PFSK-1 (cell line): ENCODE measurements around the gene TPT1.

ENCODE experiments used
- POLR2AphosphoS5 ChIP-seq: IDR thresholded peaks from 2 replicates; pipeline ENCODE4 v1.6.1; 2012; ENCODE audit warnings: low read depth, mild to moderate bottlenecking, control low read depth, low read length, moderate library complexity
- SIN3A ChIP-seq: IDR thresholded peaks from 2 replicates; pipeline ENCODE4 v1.6.1; 2012; ENCODE audit warnings: mild to moderate bottlenecking, low read length, moderate library complexity, borderline replicate concordance; ENCODE audit not compliant: insufficient read depth
- TAF1 ChIP-seq: IDR thresholded peaks from 2 replicates; pipeline ENCODE4 v1.6.1; 2012; ENCODE audit warnings: low read length, control low read depth, borderline replicate concordance; ENCODE audit not compliant: insufficient read depth
- TF ChIP-seq, protein P1 (sequence below), 2 experiments: IDR thresholded peaks; 2 replicates each; pipeline versions ENCODE4 v1.6.1 to v1.8.0; 2011 to 2012; ENCODE audit warnings: low read depth in 2 of 2, low read length in 2 of 2, control low read depth in 1 of 2, inconsistent platforms in 1 of 2, mild to moderate bottlenecking in 1 of 2, moderate library complexity in 1 of 2; ENCODE audit not compliant: insufficient read depth in 1 of 2

DNA sequence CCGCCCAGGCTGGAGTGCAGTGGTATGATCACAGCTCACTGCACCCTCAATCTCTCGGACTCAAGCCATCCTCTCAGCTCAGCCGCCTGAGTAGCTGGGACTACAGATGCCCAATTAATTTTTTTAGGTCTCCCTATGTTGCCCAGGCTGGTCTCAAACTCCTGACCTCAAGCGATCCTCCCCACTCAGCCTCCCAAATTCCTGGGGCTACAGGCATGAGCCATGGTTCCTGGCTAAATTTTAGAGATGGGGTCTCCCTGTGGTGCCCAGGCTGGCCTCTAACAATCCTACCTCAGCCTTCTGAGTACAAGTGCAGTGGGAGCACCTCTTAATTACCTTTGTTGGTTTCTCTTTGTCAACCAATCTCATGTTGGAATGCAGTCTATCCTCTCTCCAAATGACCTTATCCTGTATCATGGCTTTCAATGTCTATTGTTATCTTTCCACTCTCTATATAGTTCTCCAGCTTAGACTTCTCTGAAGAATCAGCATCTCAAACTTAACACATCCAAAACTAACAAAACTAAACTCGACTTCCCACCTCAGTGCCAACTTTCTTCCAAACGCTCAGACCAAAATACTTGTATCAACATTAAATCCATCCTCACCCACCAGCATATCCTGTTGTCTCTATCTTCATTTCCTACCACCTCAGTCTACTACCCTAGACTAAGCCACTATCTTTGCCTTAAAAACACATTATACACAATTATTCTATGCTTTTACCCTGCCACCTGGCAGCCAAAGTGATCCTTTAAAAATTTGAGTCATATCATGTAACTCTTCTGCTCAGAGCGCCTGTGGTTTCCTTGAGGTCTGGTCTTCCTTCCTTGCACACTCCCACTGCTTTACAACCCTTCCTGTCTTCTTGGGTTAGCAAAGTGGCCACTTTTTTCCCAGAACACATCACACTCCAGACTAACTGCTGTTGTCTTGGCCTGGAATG lies 6.7 kb downstream of the TPT1 start:
- TF ChIP-seq, protein P1, sequence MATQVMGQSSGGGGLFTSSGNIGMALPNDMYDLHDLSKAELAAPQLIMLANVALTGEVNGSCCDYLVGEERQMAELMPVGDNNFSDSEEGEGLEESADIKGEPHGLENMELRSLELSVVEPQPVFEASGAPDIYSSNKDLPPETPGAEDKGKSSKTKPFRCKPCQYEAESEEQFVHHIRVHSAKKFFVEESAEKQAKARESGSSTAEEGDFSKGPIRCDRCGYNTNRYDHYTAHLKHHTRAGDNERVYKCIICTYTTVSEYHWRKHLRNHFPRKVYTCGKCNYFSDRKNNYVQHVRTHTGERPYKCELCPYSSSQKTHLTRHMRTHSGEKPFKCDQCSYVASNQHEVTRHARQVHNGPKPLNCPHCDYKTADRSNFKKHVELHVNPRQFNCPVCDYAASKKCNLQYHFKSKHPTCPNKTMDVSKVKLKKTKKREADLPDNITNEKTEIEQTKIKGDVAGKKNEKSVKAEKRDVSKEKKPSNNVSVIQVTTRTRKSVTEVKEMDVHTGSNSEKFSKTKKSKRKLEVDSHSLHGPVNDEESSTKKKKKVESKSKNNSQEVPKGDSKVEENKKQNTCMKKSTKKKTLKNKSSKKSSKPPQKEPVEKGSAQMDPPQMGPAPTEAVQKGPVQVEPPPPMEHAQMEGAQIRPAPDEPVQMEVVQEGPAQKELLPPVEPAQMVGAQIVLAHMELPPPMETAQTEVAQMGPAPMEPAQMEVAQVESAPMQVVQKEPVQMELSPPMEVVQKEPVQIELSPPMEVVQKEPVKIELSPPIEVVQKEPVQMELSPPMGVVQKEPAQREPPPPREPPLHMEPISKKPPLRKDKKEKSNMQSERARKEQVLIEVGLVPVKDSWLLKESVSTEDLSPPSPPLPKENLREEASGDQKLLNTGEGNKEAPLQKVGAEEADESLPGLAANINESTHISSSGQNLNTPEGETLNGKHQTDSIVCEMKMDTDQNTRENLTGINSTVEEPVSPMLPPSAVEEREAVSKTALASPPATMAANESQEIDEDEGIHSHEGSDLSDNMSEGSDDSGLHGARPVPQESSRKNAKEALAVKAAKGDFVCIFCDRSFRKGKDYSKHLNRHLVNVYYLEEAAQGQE (IDR thresholded peaks at IDR 0.05; ENCODE audit: insufficient read depth in 1 of 2, low read depth in 2 of 2, low read length in 2 of 2): no peak
- TF ChIP-seq SIN3A (no peak), TAF1 (no peak), POLR2AphosphoS5 (no peak; the same call in 1 of the 2 replicates)
